NB4 (cell line): ENCODE data around the gene IMMP2L.

Experiments
- CTCF ChIP-seq: IDR thresholded peaks from one replicate; pipeline ENCODE4 v1.5.1; 2012; ENCODE audit warnings: low read depth, low read length
- MAX ChIP-seq: IDR thresholded peaks from 2 replicates; pipeline ENCODE4 v1.6.1; 2011; ENCODE audit warnings: low read depth, low read length
- MYC ChIP-seq: IDR thresholded peaks from 2 replicates; pipeline ENCODE4 v1.6.1; 2011; ENCODE audit warnings: low read depth, low read length

DNA sequence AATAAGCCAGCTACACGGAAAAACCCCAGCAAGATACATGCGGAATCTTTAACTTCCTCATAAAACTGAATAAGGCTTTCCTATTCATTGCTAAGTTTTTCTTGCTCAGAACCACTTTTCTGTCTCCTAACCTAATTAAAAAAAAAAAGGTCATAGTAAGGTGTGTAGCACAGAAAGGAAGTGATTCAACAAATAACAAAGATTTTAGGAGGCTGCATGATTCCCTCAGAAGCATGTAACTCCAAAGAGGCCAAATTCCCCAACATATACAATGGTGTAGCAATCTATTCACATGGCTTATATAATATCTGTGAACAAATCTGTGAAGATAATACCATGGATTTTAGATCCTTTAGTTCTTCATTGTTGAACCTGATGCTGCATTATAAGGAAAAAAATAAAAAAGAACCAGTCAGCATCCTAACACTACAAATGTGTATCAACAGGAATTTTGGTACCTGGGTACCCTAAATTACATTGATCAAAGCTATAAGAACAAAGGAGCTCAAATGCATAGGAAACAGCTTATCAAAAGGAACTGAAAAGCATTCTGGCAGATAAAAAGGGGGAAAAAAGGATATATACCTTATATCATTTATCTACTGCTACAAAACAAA lies 63.8 kb downstream of the IMMP2L start:
- TF ChIP-seq CTCF: no peak
- no peak for TF ChIP-seq MAX
- no peak for TF ChIP-seq MYC
